Activated CD4-positive, alpha-beta T cell treated with anti-CD3 and anti-CD28 coated beads for 24 hours (primary cell): ENCODE data around the gene GOLGA6A.
"Not testable (repeated sequence)": the region's sequence is repeated elsewhere in the genome, so short reads cannot be mapped to it uniquely, and the experiment has no call there.

Source experiments
- DNase-seq, 2 donors: peaks; one replicate each; pipeline ENCODE4 v3.0.0-alpha.2; 2020; ENCODE audit warnings: low read depth in 2 of 2

The GOLGA6A gene

DNA sequence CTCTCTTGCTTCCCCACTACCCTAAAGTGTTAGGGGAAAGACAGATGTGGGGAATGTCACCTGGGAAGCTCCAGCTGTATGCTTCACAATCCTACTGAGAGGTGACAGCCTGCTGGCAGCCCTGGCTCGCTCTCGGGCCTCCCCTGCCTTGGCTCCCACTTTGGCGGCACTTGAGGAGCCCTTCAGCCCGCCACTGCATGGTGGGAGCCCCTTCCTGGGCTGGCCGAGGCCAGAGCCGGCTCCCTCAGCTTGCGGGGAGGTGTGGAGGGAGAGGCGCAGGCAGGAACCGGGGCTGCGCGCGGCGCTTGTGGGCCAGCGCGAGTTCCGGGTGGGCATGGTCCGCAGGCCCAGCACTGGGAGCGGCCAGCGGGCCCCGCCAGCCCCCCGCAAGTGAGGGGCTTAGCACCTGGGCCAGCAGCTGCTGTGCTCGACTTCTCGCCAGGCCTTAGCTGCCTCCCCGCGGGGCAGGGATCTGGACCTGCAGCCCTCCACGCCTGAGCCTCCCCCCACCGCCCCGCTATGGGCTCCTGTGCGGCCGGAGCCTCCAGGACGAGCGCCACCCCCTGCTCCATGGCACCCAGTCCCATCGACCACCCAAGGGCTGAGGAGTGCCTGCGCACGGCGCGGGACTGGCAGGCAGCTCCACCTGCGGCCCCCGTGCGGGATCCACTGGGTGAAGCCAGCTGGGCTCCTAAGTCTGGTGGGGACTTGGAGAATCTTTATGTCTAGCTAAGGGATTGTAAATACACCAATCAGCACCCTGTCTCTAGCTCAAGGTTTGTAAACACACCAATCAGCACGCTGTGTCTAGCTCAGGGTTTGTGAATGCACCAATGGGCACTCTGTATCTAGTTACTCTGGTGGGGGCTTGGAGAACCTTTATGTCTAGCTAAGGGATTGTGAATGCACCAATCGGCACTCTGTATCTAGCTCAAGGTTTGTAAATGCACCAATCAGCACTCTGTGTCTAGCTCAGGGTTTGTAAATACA, 29.8 kb downstream of the GOLGA6A start:
- DNase-seq = not testable (repeated sequence)

DNA sequence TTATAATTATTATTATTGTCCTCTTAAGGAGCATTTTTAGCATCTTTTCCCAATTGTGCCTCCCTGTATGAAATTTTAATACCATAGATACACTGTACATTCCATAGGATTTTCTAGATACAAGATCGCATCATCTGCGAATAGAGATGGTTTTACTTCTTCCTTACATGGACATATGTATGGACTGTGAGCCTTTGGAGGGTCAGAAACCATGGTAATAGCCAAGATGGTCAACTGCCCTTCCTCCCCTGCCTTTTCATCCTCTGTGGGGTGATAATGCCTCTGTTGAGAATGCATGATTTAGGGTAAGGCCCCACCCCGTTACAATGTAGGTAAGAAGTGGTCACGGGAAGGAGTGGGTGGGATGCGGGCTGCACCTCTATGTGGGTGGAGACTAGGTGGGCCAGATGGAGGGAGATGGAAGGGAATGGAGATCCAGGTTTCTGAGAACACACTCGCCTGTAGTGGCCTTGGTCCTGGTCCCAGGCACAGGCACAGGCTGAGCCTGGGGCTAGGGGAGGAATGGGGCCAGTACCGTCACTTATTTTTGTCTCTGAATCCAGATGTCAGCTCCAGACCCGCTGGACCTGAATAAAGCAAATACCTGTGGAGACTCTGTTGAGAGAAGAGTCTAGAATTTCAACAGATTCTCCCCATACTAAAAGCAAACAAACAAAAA, 31.7 kb downstream of the GOLGA6A start:
- DNase-seq = no peak

GRCh38 chr15:74050127-74050526, 32.2 kb downstream of the GOLGA6A start:
- DNase-seq = no peak

GRCh38 chr15:74046275-74046674, 36.1 kb downstream of the GOLGA6A start:
- no peak for DNase-seq

DNA sequence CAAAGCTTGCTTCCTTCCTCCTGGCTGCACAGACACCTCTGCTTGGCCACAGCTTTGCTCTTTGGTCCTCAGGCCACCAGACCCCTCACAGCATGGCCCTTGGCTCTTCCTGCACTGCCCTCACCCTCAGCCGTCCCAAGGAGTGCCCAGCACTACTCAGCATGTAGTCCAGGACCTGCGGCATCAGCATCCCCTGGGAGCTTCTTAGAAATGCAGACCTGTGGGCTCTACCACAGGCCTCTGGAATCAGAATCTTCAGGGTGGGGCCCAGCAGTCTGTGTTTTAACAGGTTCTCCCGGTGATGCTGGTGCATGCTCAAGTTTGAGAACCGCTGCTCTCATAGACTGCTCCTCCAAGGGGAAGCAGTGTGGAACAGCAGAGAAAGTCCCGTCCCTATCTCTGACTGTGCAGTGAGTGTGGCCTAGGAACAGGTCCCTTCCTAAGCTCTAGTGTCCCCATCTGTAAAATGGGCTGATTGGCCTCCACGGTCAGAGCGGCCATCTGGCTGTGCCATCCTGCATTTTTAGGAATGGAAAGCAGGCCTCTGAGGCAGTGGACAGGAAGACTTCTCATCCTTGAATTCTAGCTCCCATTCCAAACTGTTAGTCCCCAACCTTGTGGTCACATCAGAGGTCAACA, 36.6 kb downstream of the GOLGA6A start:
- DNase-seq = no peak

DNA sequence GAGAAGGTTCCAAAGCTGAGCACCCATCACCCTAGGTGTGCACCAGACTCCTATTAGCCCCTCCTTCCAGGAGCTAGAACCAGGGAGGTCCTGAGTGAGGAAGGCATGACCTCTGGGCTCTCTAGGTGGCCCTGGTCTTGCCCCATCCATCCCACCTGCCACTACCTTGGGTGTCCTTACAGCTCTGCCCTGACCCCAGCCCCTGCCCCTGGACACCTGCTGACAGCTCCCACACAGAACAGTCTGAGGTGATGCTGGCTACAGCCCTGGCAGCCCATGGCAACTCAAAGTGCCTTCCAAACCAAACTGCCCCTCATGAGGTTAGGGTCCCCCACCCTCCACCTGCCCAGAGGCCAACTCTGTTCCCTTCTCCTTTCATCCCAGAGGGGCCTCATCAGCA, 37.2 kb downstream of the GOLGA6A start:
- no peak for DNase-seq

DNA sequence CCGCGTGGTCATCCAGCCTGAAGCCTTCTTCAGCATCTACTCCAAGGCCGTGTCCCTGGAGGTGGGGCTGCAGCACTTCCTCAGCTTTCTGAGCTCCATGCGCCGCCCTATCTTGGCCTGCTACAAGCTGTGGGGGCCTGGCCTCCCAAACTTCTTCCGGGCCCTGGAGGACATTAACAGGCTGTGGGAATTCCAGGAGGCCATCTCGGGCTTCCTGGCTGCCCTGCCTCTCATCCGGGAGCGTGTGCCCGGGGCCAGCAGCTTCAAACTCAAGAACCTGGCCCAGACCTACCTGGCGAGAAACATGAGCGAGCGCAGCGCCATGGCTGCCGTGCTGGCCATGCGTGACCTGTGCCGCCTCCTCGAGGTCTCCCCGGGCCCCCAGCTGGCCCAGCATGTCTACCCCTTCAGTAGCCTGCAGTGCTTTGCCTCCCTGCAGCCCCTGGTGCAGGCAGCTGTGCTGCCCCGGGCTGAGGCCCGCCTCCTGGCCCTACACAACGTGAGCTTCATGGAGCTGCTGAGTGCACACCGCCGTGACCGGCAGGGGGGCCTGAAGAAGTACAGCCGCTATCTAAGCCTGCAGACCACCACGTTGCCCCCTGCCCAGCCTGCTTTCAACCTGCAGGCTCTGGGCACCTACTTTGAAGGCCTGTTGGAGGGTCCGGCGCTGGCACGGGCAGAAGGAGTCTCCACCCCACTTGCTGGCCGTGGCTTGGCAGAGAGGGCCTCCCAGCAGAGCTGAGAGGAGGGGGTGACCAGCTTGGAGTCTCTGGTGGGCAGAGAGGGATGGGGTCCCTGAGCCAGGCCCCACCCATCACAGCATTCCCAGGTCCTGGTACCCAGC, 37.9 kb downstream of the GOLGA6A start:
- DNase-seq = no peak

DNA sequence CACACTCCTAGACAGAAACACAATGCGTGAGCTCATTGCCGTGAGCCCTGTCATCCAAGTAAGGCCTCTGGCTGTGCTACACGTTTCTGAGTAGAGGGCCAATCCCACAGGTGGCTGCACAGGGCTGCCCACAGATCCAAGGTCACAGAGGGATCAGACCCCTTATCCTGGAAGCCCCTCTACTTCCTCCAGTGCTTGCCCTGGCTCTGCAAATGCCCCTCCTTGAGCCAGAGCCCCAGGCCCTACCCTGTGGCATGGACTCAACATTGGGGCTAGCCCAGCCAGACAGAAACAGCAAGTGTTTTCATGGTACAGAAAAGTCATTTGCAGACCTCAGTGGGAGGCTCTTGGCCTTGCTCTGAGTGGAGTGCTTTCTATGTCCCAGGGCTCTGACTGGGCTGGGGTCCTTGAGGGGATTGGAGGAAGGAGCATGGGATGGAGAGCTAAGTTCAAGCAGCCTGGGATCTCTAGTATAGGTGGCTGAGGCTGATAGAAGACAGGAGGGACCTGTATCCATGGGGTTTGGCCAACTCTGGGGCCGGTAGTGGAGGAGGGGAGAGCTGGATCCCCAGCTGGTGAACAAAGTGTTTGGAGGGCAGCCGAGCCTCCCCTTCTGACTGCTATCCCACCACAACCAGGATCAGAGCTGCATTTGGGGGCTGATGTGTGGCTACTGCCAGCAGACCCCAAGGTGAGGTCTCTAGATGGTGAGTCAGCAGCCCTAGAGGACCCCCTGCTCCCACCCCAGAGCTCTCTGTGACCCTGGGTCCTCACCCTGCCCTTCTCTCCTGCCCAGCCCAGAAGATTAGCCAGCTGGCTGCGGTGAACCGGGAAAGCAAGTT, 38.7 kb downstream of the GOLGA6A start:
- no peak for DNase-seq

GRCh38 chr15:74042603-74043424, 39.5 kb downstream of the GOLGA6A start:
- no peak for DNase-seq

DNA sequence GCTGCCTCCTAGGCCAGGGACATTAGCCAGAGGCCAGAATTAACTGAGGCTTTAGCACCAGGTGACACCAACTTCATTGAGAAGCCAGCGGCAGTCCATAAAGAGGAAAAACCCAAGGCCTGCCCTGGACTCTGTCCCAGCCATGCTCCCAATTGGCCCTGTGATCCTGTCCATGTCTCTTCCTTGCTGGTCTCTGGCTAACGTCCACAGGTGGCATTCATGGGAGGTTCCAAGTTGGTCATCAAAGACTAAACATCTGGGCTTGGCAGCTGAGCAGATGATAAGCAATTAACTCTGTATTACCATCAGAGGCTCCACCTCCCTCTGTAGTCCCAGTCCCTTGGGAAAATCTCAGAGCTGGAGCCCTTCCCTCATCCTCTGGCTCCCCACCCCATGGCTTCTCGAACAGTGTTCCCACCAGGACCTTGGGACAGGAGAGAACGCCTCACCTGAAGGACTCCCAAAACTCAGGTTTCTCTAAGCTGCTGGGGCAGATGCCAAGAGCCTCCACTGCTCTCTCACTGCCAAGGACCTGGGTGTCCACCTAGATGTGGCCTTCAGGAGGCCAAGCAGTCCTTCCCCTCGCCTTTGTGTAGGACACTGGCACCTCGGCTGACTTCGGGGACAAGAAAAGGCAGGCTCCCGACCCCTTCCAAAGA, 40.4 kb downstream of the GOLGA6A start:
- DNase-seq = no peak

- no peak for DNase-seq
Measured at GRCh38 chr15:74041311-74041756, 41.0 kb downstream of the GOLGA6A start.

GRCh38 chr15:74040109-74040850, 42.1 kb downstream of the GOLGA6A start:
- no peak for DNase-seq

DNA sequence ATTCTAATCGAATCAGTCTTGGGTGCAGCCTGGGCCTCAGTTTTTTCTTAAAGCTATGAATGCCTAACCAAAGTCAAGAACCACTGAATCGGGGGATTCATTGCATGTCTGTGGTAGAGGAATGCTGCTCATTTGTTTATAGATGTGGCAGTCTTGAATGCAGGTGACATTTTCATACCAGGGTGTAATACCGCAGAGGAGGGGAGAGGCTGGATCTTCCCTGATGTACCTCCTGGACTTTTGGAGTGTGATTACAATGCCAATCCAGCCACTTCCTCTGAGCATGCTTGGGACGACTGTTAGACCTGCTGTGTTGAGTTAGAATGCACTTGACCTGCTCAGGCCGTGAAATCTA, 42.7 kb downstream of the GOLGA6A start:
- no peak for DNase-seq

- no peak for DNase-seq
Measured at GRCh38 chr15:74038707-74039655, 43.4 kb downstream of the GOLGA6A start.

DNA sequence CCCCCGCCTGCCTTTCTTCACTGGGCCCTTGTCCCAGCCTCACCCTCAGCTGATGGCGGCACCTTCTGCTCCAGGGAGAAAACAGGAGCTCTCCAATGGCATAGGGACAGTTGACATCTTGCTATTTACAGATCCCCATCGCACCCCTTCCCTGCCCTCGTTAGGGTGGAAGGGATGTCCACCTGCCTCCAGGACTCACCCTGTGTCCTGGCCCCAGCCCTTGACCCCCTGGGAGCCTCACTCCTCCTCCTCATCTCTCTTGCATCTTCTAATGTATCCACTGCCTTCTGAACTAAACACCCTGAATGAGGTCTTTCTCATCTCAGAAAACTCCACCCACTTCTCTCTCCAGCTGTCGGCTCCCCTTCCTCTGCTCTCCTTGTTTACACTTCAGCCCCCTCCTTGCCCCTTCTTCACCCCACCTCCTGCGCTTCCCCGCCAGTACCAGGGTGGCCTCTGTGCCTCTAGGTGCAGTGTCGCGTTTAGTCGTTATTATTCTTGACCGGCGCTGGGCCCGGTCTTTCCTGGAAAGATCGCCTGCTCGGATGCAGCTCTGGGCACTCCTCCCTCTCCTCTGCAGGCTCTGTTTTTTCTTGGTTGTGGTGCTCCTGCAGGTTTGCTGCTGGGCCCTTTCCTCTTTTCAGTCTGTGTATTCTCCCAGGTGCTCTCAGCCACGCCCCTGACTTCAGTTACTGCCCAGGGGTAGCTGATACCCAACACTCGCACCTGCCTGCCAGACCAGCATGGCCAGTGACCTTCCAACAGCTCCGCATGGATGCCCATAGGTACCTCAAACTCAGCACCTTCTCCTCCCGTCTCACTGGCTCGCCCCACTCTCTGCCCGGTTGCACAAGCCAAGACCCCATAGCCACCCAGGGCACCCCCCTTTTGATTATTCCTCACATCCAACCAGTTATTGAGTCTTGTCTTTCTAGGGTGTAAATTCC, 44.9 kb downstream of the GOLGA6A start:
- DNase-seq = no peak
